HEK293 (cell line): ENCODE measurements around the gene KCNJ11.

ENCODE experiments used
- CTCF ChIA-PET: fragments of 350-600 bp; formaldehyde crosslinking; extraction: SDS; loops from one replicate; lab custom pipeline; 2021; ENCODE audit warnings: antibody characterized with exemption; lab: Yijun Ruan, JAX
- POLR2A ChIA-PET: fragments of 300-600 bp; formaldehyde crosslinking; extraction: SDS; loops from one replicate; lab custom pipeline; 2020; ENCODE audit warnings: antibody characterized with exemption, inconsistent platforms; lab: Yijun Ruan, JAX
- H3K27ac ChIP-seq: fragments of 200-500 bp; sonication (Bioruptor generic); 2 replicates; pipeline ENCODE4 v1.5.1; 2014; ENCODE audit warnings: low read depth, low read length, control low read depth, inconsistent platforms; ENCODE audit errors: extremely low read depth
- H3K36me3 ChIP-seq, 2 experiments: fragments of 200-500 bp in 1 of 2; sonication (Bioruptor generic) in 1 of 2; 1 replicate in 1 of 2; 2 replicates in 1 of 2; pipeline ENCODE4 v1.5.1; 2014 to 2017; ENCODE audit warnings: inconsistent platforms in 2 of 2, low read length in 2 of 2; ENCODE audit not compliant: control insufficient read depth in 2 of 2, insufficient read depth in 1 of 2
- H3K4me1 ChIP-seq: fragments of 200-500 bp; sonication (Bioruptor generic); 2 replicates; pipeline ENCODE4 v1.5.1; 2014; ENCODE audit warnings: mild to moderate bottlenecking, low read length, inconsistent platforms; ENCODE audit not compliant: control insufficient read depth, insufficient read depth
- H3K4me3 ChIP-seq: 2 replicates; pipeline ENCODE4 v1.5.1; 2011; ENCODE audit warnings: low read depth, mild to moderate bottlenecking, control low read depth, low read length, moderate library complexity
- H3K9me3 ChIP-seq: fragments of 200-500 bp; sonication (Bioruptor generic); 2 replicates; pipeline ENCODE4 v1.5.1; 2014; ENCODE audit warnings: low read depth, low read length, inconsistent platforms; ENCODE audit not compliant: control insufficient read depth, insufficient read depth
- KLF1 ChIP-seq: fragments of 450-650 bp; formaldehyde crosslinking; IDR thresholded peaks from 2 replicates; pipeline ENCODE4 v1.5.1; 2016; ENCODE audit warnings: missing biosample characterization, missing genetic modification characterization
- KLF17 ChIP-seq: fragments of 450-650 bp; formaldehyde crosslinking; IDR thresholded peaks from 2 replicates; pipeline ENCODE4 v1.5.1; 2016; ENCODE audit warnings: missing biosample characterization, missing genetic modification characterization
- PBX3 ChIP-seq: sonication (generic); formaldehyde crosslinking; IDR thresholded peaks from 2 replicates; pipeline ENCODE4 v1.8.1; 2022; ENCODE audit warnings: mild to moderate bottlenecking, moderate library complexity, missing genetic modification reagents
- PRDM4 ChIP-seq: fragments of 450-650 bp; formaldehyde crosslinking; IDR thresholded peaks from 2 replicates; pipeline ENCODE4 v1.5.1; 2017; ENCODE audit warnings: missing biosample characterization, missing genetic modification characterization
- YY2 ChIP-seq: fragments of 450-650 bp; formaldehyde crosslinking; IDR thresholded peaks from 2 replicates; pipeline ENCODE4 v1.5.1; 2016; ENCODE audit warnings: missing biosample characterization, missing genetic modification characterization
- ZBTB26 ChIP-seq: fragments of 450-650 bp; formaldehyde crosslinking; optimal IDR thresholded peaks from 2 replicates; pipeline ENCODE3; 2016; ENCODE audit warnings: missing biosample characterization, mild to moderate bottlenecking, missing genetic modification characterization
- ZFP3 ChIP-seq: fragments of 450-650 bp; formaldehyde crosslinking; IDR thresholded peaks from 2 replicates; pipeline ENCODE4 v1.5.1; 2016; ENCODE audit warnings: low read depth, missing biosample characterization, missing genetic modification characterization
- ZNF223 ChIP-seq: fragments of 450-650 bp; formaldehyde crosslinking; IDR thresholded peaks from 2 replicates; pipeline ENCODE4 v1.5.1; 2016; ENCODE audit warnings: missing biosample characterization, missing genetic modification characterization
- ZNF239 ChIP-seq: fragments of 450-650 bp; formaldehyde crosslinking; IDR thresholded peaks from 2 replicates; pipeline ENCODE4 v1.5.1; 2016; ENCODE audit warnings: missing biosample characterization, missing genetic modification characterization
- ZNF366 ChIP-seq: fragments of 450-650 bp; formaldehyde crosslinking; conservative IDR thresholded peaks from 2 replicates; pipeline ENCODE4 v1.5.1; 2016; ENCODE audit warnings: missing biosample characterization, missing genetic modification characterization
- ZNF416 ChIP-seq: fragments of 450-650 bp; formaldehyde crosslinking; IDR thresholded peaks from 2 replicates; pipeline ENCODE4 v1.5.1; 2016; ENCODE audit warnings: missing biosample characterization, missing genetic modification characterization
- ZNF510 ChIP-seq: fragments of 450-650 bp; formaldehyde crosslinking; IDR thresholded peaks from 2 replicates; pipeline ENCODE4 v1.5.1; 2018; ENCODE audit warnings: mild to moderate bottlenecking, missing genetic modification characterization, missing biosample characterization; ENCODE audit not compliant: insufficient replicate concordance
- ZNF529 ChIP-seq: fragments of 450-650 bp; formaldehyde crosslinking; IDR thresholded peaks from 2 replicates; pipeline ENCODE4 v1.5.1; 2017; ENCODE audit warnings: missing genetic modification characterization, missing biosample characterization; ENCODE audit not compliant: insufficient replicate concordance
- ZNF585B ChIP-seq: fragments of 450-650 bp; formaldehyde crosslinking; IDR thresholded peaks from 2 replicates; pipeline ENCODE4 v1.5.1; 2016; ENCODE audit warnings: missing biosample characterization, missing genetic modification characterization
- ZNF610 ChIP-seq: fragments of 450-650 bp; formaldehyde crosslinking; IDR thresholded peaks from 2 replicates; pipeline ENCODE4 v1.5.1; 2016; ENCODE audit warnings: missing biosample characterization, missing genetic modification characterization, borderline replicate concordance
- ZNF624 ChIP-seq: fragments of 450-650 bp; formaldehyde crosslinking; IDR thresholded peaks from 2 replicates; pipeline ENCODE4 v1.5.1; 2017; ENCODE audit warnings: missing biosample characterization, missing genetic modification characterization
- ZNF629 ChIP-seq: fragments of 450-650 bp; formaldehyde crosslinking; IDR thresholded peaks from 2 replicates; pipeline ENCODE4 v1.5.1; 2017; ENCODE audit warnings: missing biosample characterization, missing genetic modification characterization
- ZNF645 ChIP-seq: fragments of 450-650 bp; formaldehyde crosslinking; IDR thresholded peaks from 2 replicates; pipeline ENCODE4; 2016; ENCODE audit warnings: missing biosample characterization, missing genetic modification characterization
- ZNF707 ChIP-seq: fragments of 450-650 bp; formaldehyde crosslinking; IDR thresholded peaks from 2 replicates; pipeline ENCODE4 v1.5.1; 2016; ENCODE audit warnings: missing biosample characterization, missing genetic modification characterization
- TF ChIP-seq, protein P1 (sequence below): fragments of 450-650 bp; formaldehyde crosslinking; IDR thresholded peaks from 2 replicates; pipeline ENCODE4 v1.5.1; 2016; ENCODE audit warnings: missing biosample characterization, missing genetic modification characterization, low read depth
- TF ChIP-seq, protein P2 (sequence below): fragments of 450-650 bp; formaldehyde crosslinking; IDR thresholded peaks from 2 replicates; pipeline ENCODE4 v1.5.1; 2016; ENCODE audit warnings: missing biosample characterization, missing genetic modification characterization

KCNJ11 gene

DNA sequence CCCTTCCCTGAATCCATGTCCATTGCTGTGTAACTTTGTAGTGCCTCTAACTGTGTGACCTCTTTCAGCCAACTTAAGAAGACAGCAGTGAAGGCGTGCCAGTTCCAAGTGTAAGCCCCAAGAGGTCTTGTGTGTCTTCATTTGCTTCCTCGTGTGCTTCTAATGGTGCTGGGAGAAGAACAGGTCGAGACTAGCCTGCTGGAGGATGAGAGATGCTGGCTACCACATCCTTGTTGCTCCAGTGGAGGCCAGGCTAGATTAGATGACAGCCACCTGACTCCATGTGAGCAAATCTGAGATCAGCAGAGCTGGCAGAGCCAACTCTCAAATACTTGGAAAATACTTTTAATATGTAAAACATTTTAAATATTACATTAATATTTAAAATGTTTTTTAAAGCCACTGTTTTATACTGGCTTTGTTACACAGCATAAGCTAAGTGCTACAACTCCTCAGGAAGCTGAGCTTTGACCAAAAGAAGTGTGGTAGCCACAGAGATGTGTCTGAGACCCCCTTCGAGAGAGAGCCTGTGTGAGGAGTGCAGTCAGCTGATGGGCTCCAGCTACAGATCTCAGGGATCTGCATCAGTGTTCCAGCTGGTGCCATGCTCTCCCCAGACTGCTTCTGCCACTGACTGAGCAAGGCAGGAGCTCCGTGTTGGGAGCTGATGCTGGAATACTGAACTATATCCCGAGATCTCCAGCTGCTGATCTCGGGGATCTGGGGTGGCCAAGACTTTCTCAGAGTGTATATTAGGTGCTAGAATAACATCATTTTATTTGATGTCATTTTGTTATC is 8.9 kb downstream of the KCNJ11 start:
- Histone ChIP-seq H3K4me1 (no peaks in the 10 kb centered on the region), H3K4me3 (no peak overlapping the region), H3K36me3 (peaks cover 0 to 57% of the 10 kb centered on the region in 2 experiments; a peak in 2 of 3 replicates)
- CTCF ChIA-PET: interaction anchor here (0.6 to 12.3 kb wide), 4 partner anchors 92 to 308 kb away, joined by 3 to 318 read pairs (median 12); no protein-coding TSS in a partner anchor
- TF ChIP-seq KLF17 (no peak), ZNF416 (tag by site-specific recombination) (no peak), ZNF645 (tag by site-specific recombination) (no peak), ZNF239 (tag by site-specific recombination) (no peak), YY2 (tag by site-specific recombination) (no peak), PRDM4 (tag by site-specific recombination) (no peak), ZNF510 (tag by site-specific recombination) (no peak), ZNF624 (tag by site-specific recombination) (no peak), ZBTB26 (no peak)
- TF ChIP-seq, all 188 proteins: peak for 0
- no peaks in the 10 kb centered on the region for H3K9me3 ChIP-seq
- H3K27ac ChIP-seq: no peak overlapping the region
- POLR2A ChIA-PET: no interaction called here

GRCh38 chr11:17378655-17379054 is 9.8 kb downstream of the KCNJ11 start:
- TF ChIP-seq ZNF366 (tag by site-specific recombination) (no peak), KLF1 (tag by site-specific recombination) (no peak), ZFP3 (tag by site-specific recombination) (no peak), ZNF610 (tag by site-specific recombination) (no peak), ZNF629 (no peak), ZNF707 (no peak), ZNF585B (tag by site-specific recombination) (no peak), PBX3 (CRISPR knock-in tag) (no peak), ZNF529 (no peak), ZNF223 (tag by site-specific recombination) (no peak)
- TF ChIP-seq, protein P1, sequence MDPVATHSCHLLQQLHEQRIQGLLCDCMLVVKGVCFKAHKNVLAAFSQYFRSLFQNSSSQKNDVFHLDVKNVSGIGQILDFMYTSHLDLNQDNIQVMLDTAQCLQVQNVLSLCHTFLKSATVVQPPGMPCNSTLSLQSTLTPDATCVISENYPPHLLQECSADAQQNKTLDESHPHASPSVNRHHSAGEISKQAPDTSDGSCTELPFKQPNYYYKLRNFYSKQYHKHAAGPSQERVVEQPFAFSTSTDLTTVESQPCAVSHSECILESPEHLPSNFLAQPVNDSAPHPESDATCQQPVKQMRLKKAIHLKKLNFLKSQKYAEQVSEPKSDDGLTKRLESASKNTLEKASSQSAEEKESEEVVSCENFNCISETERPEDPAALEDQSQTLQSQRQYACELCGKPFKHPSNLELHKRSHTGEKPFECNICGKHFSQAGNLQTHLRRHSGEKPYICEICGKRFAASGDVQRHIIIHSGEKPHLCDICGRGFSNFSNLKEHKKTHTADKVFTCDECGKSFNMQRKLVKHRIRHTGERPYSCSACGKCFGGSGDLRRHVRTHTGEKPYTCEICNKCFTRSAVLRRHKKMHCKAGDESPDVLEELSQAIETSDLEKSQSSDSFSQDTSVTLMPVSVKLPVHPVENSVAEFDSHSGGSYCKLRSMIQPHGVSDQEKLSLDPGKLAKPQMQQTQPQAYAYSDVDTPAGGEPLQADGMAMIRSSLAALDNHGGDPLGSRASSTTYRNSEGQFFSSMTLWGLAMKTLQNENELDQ: no peak
- TF ChIP-seq, protein P2, sequence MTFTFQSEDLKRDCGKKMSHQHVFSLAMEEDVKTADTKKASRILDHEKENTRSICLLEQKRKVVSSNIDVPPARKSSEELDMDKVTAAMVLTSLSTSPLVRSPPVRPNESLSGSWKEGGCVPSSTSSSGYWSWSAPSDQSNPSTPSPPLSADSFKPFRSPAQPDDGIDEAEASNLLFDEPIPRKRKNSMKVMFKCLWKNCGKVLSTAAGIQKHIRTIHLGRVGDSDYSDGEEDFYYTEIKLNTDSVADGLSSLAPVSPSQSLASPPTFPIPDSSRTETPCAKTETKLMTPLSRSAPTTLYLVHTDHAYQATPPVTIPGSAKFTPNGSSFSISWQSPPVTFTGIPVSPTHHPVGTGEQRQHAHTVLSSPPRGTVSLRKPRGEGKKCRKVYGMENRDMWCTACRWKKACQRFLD: no peak
- CTCF ChIA-PET: interaction anchor here (0.6 to 12.3 kb wide), 5 partner anchors 8 to 150 kb away, joined by 3 to 318 read pairs (median 5); no protein-coding TSS in a partner anchor
- POLR2A ChIA-PET: no interaction called here
- H3K4me1 ChIP-seq: no peaks in the 10 kb centered on the region
- H3K9me3 ChIP-seq: no peaks in the 10 kb centered on the region
- H3K36me3 ChIP-seq: peaks cover 0 to 66% of the 10 kb centered on the region in 2 experiments; a peak in 2 of 3 replicates
- no peak overlapping the region for H3K27ac ChIP-seq
- no peak overlapping the region for H3K4me3 ChIP-seq
